ENCODE results near the gene DUSP16. TPM values are rescaled to one million over a fixed set of nuclear protein-coding genes. Genes with fewer than 3 reads are reported as not detected.
"Not testable (repeated sequence)": the region's sequence is repeated elsewhere in the genome, so short reads cannot be mapped to it uniquely, and the experiment has no call there.

DUSP16 gene, protein sequence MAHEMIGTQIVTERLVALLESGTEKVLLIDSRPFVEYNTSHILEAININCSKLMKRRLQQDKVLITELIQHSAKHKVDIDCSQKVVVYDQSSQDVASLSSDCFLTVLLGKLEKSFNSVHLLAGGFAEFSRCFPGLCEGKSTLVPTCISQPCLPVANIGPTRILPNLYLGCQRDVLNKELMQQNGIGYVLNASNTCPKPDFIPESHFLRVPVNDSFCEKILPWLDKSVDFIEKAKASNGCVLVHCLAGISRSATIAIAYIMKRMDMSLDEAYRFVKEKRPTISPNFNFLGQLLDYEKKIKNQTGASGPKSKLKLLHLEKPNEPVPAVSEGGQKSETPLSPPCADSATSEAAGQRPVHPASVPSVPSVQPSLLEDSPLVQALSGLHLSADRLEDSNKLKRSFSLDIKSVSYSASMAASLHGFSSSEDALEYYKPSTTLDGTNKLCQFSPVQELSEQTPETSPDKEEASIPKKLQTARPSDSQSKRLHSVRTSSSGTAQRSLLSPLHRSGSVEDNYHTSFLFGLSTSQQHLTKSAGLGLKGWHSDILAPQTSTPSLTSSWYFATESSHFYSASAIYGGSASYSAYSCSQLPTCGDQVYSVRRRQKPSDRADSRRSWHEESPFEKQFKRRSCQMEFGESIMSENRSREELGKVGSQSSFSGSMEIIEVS
- polyA plus RNA-seq (ENCODE audit: insufficient read length) = 35.1 TPM

DNA sequence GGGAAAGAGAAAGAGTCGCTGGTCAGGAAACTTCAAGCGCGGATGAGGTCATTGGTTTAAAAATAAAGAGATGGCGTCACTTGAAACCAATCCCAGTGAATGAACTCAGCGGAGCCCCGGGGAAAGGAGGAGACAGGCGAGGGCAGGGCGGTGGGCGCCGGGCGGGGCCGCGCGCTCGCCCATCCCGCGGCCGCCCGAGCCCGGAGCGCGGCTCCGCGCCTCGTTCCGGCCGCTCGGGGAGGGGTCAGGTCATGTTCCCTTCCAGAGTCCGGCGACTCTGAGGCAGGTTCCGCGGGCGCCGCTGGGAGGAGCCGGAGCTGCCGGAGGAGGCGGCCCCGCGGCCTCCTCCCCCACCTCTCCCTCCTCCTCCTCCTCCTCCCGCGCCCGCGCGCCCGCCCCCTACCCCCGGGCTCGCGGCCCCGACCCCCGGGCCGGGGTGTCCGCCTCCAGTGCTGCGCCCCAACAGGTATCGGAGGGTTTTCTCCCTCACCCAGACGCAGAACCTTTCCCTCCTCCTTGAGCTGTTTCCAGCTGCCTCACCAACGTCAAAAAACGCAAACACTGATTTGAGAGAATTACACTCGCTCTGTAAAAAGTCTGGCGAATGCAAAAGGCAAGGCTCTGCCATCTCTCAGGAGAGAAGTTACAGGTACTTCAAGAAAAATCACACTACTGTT, at the start of gene DUSP16:
DUSP16 (minus strand) TSS at position 279 of the 677 bp plus-strand sequence. CDS start 41,765 bp downstream, outside the sequence.
- DNase-seq (ENCODE audit: low read depth) = peak; percentile 97

DNA sequence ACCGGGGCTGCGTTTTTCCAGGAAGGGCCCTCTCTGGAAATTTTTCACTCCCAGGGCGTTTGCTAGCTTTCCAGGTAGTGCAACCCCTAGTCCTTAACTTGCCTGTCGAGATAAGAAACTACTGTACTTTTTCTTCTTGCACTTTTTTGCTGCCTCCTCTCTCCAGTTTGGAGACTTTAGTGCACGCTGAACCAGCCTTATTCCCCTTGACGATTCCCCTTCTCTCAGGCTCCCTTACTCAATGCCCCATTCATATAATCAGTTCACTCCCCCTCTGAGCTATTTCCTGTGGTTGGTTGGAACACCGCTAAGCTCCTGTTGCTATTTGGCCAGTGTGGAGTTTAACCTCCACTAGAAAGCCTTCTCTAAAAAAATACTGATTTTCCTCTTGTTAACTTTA, 49.7 kb upstream of the DUSP16 start:
- DNase-seq (ENCODE audit: low read depth) = no peak

DNA sequence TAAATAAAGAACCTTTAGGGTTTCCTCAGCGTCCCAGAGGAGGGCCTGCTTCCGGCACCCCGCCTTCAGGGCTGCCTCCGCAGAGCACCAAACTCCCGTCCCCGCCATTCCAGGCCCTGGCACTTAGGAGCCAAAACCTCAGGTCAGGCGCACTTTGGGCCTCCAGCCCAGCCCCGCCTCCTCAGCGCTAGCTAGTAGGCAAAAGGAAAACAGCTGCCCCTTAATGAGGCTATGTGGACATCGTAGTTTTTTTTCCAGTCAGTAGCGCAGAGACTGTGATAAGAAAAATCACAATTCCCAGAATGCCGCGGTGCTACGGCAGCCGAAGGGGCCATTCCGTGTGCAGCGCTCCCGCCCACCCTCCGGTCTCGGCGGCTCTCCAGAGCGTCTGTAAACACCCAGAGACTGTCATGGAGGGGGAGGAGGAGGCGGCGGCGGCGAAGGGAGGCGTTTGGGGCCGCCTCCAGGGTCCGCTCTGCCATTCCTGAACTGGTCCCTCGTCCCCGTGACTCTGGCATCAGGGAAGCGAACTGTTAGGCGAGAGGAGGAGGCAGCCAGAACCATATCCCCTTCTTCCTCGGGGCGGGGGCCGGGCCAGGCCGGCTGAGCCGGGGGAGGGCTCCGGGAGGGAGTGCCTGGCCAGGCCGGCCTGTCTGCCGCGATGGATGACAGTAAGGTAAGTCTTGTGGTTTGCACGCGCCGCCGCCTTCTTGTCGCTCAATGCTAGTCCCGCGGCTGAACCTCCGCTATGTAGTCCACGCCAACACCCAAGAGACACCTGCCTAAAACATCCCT, 49.0 kb upstream of the DUSP16 start, which contains the start of gene CREBL2:
CREBL2 (plus strand) TSS at position 365 of the 795 bp plus-strand sequence; CDS start at position 662, 297 bp downstream.
- peak; percentile 90 for DNase-seq (ENCODE audit: low read depth)

DNA sequence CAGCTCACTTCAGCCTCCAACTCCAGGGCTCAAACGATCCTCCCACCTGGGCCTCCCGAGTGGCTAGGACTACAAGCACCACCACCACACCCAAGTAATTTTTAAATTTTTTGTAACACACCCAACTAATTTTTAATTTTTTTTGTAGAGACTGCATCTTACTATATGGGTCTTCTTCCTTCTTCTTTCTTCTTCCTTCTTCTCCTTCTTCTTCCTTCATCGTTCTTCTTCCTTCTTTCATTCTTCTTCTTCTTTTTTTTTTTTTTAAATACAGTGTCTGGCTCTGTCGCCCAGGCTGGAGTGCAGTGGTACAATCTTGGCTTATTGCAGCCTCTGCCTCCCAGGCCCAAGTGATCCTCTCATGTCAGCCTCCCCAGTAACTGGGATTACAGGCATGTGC, 48.0 kb upstream of the DUSP16 start:
- DNase-seq (ENCODE audit: low read depth) = no peak

DNA sequence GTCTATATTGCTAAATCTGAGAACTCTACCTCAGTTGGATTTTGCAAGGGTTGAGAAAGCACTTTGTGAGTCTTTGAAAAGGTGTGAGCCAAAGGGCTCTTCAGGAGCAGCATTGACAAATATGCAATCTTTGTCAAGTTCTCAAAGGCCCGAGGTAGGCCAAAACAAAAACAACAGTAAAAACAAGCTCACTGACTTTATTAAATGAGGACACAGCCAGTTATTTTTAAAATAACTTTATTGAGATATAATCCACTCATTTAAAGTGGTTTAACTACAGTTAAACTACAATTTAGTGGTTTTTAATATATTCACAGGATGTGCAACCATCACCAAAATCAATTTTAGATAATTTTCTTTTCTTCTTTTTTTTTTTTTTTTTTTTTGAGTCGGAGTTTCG, 47.0 kb upstream of the DUSP16 start:
- no peak for DNase-seq (ENCODE audit: low read depth)

DNA sequence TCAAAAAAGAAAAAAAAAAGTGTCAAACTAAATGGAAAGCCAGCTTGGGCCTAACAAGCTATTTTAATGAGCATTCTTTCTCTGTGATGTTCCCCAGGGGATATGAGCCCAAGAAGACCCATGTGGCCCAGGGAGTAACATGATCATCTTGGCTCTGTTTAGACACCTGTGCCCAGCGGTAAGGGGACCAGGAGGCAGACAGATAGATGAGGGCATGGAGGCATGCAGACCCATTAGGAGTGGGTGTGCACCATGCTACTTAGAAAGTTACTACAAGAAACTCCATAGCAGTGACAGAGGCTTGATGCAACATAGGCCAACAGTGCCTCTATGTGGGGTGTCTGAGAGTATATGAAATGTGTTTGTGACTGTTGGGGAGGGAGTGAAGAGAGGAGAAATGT, 45.9 kb upstream of the DUSP16 start:
- DNase-seq (ENCODE audit: low read depth) = no peak

DNA sequence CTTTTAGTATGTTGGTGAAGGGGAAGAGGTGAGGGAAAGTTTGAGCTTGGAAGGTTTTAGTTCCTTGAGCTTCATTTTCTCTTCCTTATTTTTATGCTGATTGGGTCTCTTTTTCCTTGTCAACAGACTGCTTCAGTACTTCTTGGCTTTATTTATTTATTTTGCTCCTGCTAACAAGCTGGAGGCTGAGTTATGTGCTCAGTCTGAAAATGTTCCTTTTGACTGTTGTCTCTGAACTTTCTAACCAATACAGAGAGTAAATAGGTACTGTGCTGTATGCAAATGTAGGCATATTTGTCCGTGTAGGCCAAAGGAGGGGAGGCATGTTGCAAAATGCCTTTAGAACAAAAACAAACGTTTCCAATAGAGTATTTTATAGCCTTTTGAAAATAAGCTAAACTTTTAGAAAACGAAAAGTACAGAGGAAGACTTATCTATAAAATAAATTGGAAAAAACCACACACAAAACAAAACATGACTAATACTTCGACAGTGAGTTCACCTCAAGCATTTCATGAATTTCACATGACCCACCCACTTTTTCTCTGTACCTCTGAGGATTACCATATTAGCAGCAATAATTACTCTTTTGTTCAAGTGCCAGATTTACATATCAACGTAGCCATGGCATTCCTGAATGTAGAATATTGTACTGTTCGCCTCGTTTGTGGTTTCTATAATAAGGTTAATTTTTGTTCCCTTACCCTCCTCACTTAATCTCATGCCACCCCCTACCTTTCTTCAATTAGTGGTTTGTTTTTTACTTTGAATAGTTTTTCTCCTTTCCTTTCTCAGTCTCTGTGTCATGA, 44.3 kb upstream of the DUSP16 start:
- DNase-seq (ENCODE audit: low read depth) = no peak

DNA sequence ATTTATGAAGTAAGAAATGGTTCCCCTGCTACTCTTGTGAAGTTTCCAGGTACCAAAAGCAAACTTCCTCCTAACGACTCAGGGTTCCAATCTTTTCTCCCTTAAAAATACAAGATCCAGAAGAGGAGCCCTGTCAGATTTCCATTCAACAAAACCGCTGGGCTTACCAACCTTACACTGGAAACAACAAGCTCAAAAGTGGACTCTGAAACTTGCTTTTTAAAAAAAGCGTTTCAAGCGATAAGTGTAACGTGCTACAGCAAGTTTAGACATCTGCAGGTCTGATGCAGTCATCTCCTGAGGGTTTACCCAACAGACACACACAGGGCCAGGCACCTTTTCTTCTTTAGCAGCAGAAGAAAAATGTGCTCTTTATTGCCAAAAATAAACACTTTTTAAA, 42.1 kb upstream of the DUSP16 start:
- no peak for DNase-seq (ENCODE audit: low read depth)

DNA sequence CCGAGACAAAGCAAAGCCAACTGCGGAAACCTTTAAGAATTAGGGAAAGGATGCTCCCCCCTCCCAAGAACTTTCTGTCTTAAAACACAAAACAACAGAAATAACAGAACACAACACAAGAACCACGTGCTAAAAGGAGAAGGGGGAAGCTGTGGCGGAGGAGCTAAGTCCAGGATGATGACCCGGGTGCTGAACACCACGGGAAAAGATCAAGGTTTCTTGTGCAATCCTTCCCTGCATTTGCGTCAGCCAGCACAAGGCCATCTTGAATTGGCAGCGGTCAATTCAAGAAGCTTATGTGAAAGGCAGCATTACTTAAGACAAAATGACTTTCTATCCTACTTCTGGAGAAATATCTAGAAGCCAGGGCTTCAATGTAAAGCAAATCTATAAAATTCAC, 38.0 kb upstream of the DUSP16 start:
- no peak for DNase-seq (ENCODE audit: low read depth)

DNA sequence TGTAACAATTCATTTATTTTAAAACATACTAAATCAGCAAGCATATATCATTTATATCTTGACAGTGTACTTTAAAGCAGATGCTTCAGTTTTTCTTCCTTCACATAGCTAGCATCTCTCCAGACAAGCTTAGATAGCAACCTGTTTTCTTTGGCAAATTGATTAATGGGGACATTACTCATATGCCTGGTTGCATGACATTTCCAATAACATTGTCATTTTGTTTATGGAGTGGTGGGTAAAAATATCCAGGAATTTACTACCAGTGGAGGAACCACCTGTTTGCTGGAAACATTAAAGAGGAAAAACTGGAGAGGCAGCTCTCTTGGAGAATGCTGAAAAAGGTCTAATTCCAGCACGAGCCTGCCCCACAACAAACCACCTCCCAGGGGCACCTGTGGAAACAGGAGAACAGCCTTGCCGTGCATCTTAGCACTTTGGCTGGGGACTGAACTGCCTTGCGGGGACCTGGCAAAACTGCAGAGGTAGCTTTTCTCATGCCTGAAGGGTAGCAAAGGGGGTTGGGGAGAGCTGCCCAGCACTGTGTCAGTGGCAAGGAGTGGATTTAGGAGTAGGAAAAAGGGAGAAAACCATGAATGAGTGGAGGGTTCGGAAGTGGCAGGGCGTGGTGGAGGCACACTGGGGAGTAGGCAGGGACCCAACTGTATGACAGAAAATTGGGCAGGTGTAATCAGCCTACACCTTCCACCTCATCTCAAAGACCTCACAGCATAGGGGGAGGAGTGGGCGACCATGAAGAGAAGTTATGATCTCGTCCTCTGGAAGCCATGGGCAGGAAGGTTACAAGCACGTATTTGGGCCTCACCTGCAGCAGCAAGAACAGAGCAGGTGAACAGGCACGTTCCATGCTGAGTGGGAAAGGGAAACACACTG, 37.3 kb upstream of the DUSP16 start:
- DNase-seq (ENCODE audit: low read depth) = no peak

DNA sequence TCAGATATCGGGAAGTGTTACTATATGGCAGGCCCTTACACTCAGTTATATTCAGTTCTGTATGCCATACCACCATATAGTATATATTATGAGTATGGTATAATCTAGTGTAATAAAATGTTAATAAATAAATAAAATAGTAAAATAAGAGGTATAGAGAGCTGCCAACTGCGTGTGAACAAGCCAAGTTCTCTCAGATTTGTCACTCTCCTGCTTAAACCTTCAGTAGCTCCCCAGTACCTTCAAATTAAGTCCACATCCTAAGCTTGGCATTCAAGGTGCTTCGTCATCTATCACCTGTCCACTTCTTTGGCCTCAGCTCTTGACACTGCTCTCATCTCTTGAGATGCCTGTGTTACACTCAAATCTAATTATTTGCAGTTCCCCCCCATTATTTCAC, 36.2 kb upstream of the DUSP16 start:
- no peak for DNase-seq (ENCODE audit: low read depth)

DNA sequence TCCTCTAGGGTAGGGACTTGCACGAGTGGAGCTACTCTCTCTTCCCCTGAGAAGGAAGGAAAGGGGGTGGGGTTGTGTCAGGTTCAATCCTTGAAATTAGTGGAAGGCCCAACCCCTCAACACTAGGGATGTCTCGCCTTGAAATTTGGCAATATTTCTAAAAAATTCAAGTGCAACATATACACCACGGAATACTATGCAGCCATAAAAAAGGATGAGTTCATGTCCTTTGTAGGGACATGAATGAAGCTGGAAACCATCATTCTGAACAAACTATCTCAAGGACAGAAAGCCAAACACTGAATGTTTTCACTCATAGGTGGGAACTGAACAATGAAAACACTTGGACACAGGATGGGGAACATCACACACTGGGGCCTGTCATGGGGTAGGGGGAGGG, 33.9 kb upstream of the DUSP16 start:
- not testable (repeated sequence) for DNase-seq (ENCODE audit: low read depth)

DNA sequence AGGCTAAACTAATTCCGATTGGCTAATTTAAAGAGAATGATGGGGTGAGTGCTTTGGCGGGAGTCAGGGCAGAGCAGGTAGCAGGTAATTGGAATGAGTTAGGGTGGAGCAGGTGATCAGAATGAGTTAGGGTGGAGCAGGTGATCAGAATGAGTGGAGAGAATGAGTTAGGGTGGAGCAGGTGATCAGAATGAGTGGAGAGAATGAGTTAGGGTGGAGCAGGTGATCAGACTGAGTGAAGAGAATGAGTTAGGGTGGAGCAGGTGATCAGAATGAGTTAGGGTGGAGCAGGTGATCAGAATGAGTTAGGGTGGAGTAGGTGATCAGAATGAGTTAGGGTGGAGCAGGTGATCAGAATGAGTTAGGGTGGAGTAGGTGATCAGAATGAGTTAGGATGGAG, 33.3 kb upstream of the DUSP16 start:
- DNase-seq (ENCODE audit: low read depth) = not testable (repeated sequence)

DNA sequence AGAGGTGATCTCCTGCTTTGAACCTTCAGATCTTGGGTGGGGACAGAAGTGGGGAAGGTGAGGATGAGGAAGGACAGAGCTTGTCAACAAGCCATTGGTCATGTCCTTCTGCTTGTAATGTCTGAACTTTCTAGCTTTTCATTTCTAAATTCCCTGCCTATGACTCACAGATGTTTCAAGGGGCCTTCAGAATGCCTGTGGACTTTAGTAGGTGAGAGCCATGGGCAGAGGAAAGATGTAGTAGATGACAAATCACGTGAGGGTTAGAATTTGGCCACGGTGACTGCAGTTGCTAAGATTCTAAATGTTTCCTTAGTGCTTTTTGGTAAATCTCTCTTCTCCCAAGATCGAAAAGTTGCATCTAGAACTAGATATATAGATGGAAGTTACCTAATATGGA, 30.3 kb upstream of the DUSP16 start:
- no peak for DNase-seq (ENCODE audit: low read depth)

DNA sequence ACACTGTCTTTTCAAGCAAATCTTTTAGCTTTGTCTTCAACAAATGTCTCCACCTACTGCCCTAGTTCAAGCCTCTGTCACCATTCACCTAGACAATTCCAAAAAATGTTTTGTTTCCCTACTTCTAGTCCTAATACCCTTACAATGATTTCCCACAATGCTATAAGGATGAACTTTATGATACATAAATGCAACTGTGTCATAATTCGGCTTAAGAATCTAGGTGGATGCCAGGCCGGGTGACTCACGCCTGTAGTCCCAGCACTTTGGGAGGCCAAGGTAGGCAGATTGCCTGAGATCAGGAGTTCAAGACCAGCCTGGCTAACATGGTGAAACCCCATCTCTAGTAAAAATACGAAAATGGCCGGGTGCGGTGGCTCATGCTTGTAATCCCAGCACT, 28.3 kb upstream of the DUSP16 start:
- no peak for DNase-seq (ENCODE audit: low read depth)

DNA sequence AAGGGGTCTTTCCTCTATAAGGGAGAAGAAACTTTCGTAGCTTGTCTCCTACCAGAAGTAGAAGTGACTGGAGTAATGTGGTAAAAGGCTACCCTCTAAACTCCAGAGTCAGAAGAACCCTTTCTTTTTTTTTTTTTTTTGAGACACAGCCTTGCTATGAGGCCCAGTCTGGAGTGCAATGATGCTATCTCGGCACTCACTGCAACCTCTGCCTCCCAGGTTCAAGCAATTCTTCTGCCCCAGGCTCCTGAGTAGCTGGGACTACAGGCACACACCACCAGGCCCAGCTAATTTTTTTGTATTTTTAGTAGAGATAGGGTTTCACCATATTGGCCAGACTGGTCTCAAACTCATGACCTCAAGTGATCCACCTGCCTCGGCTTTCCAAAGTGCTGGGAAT, 25.8 kb upstream of the DUSP16 start:
- not testable (repeated sequence) for DNase-seq (ENCODE audit: low read depth)

DNA sequence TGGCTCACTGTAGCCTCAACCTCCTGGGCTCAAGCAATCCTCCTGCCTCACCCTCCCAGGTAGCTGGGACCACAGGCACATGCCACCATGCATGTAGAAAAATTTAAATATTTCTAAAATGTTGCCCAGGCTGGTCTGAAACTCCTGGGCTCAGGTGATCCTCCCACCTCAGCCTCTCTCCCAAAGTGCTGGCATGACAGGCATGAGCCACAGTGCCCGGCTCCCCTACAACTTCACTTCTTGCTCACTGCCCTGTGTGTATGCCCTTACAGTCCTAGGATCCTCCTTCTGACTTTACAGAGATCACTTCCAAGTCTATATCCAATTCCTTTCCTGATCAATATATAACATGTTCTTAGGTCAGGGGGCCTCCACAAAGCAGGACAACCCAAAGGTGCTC, 25.2 kb upstream of the DUSP16 start:
- DNase-seq (ENCODE audit: low read depth) = no peak

DNA sequence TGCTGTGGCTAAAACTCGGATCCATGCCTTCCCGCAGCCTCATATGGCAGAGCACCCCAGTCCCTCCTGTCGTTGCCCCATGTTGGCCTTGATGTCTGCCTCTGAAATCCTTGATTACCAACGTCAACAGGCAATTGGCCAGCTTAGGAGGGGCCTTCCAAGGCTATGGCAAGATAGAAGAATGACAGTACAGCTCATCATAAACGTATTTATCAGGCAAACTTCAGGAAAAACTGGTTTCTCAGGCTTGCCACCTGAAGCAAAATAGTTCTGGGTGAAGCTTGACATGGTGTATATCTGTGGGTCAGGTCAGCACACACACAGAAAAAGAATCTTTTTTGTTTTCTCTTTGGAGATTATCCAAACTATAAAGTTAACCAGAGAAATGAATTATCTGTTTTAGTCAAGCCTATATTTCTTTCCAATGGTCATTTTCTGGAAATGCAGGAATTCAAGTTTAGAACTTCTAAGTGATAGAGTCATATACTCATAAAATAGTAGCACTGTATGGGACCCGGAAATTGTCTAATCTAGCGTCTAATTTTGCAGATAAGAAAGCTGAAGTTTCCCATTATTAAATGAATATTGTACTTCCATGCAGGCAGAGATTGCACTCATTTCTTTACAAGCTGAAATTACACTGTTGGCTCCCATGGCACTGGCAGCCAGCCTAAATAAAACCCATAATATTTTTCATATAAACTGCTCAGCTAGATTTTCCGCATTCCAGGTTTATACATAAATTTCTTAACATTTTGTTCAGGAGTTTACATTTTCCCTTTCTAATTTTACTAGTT, 24.4 kb upstream of the DUSP16 start:
- no peak for DNase-seq (ENCODE audit: low read depth)

Data from forelimb muscle (tissue), 1 donor.